ELF-1 (cell line): ENCODE data around the gene SOX6.
"Not testable (repeated sequence)": the region's sequence is repeated elsewhere in the genome, so short reads cannot be mapped to it uniquely, and the experiment has no call there.

Source experiments
- DNase-seq: peaks from one replicate; pipeline ENCODE4 v3.0.0-alpha.2; 2016; ENCODE audit warnings: low read depth, low spot score

The SOX6 gene

GRCh38 chr11:15936011-15936410, 420.3 kb downstream of the SOX6 start:
- DNase-seq = no peak

- DNase-seq = no peak
These were observed 421.0 kb downstream of the SOX6 start for GRCh38 chr11:15935373-15935772.

GRCh38 chr11:15933886-15934625, 422.3 kb downstream of the SOX6 start:
- DNase-seq = no peak

GRCh38 chr11:15932417-15932816, 423.9 kb downstream of the SOX6 start:
- DNase-seq = no peak

- DNase-seq = no peak
These were observed 424.8 kb downstream of the SOX6 start for GRCh38 chr11:15931497-15931896.

DNA sequence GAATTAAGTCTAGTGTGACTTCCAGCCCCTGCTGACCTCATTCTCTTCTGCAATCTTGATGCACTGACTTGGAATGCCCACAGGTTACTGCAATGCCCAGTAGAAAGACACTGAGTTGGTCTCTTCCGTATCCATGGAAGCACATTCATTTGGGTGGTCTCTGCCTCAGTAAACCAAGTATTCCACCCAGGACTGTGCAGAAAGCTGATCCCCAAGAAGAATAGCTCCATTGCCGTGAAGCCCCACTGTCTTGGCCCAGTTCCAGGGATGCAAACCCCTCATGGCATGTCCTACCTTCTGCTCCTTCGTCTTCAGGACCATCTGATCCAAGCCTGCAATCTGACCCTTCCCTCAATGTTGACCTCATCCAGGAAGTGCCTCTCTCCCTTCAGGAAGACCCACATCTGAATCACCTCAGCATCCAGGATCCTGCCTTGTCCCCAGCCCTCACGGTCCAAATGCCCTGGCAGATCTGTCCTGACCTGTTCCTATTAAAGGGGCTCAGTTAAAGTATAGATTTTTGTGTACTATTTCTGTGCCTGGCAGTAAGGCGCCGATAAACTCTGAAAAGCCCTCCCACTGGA, 425.8 kb downstream of the SOX6 start:
- DNase-seq = no peak

DNA sequence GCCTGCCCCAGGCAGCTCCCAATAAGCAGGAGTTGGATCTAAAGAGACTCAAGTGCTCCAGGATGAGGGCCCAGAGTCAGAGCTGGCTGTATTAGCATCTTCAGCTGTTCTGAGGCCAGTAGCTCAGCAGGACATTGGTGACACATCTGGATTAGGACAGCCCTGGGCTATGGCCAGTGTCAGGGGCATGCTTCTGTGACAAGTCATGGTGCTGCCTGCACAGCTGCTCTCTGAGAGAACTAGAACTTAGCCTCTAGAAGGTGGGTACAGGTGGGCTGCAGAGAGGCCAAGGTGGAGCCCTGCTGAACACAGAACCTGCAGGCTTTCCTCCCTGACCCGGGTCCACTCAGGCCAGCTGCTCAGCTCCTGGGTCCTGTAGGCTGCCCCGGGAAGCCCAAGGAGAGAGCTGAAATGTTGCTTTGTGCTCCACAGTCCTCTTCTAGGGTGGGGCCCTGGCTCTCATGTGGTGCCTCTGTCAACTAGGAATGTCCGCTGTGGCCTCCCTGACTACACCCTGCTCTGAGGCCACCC, 426.9 kb downstream of the SOX6 start:
- DNase-seq = no peak

- DNase-seq = no peak
These were observed 428.5 kb downstream of the SOX6 start for GRCh38 chr11:15927864-15928217.

- DNase-seq = no peak
These were observed 429.0 kb downstream of the SOX6 start for GRCh38 chr11:15927196-15927863.

DNA sequence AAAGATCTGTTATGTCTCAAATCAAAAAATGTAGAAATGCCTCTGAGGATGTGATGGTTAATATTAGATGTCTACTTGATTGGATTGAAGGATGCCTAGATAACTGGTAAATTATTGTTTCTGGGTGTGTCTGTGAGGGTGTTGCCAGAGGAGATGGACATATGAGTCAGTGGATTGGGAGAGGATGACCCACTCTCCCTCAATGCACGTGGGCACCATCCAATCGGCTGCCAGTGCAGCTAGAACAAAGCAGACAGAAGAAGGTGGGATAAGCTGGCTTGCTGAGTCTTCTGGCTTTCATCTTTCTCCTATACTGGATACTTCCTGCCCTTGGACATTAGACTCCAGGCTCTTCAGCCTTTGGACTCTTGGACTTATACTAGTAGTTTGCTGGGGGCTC, 430.3 kb downstream of the SOX6 start:
- no peak for DNase-seq

GRCh38 chr11:15923183-15923582, 433.2 kb downstream of the SOX6 start:
- DNase-seq = no peak

DNA sequence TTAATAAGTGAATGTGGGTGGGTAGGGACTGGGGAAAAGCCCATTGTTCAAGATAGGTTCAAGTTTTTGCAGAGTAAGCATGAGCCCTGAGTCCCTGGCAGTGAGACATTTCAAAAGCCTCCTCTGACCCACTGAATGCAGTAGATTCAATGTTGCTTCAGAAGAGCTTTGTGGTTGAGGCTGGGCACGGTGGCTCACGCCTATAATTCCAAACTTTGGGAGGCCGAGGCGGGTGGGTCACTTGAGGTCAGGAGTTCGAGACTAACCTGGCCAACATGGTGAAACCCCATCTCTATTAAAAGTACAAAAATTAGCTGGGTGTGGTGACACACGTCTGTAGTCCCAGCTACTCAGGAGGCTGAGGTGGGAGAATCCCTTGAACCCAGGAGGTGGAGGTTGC, 433.6 kb downstream of the SOX6 start:
- not testable (repeated sequence) for DNase-seq

DNA sequence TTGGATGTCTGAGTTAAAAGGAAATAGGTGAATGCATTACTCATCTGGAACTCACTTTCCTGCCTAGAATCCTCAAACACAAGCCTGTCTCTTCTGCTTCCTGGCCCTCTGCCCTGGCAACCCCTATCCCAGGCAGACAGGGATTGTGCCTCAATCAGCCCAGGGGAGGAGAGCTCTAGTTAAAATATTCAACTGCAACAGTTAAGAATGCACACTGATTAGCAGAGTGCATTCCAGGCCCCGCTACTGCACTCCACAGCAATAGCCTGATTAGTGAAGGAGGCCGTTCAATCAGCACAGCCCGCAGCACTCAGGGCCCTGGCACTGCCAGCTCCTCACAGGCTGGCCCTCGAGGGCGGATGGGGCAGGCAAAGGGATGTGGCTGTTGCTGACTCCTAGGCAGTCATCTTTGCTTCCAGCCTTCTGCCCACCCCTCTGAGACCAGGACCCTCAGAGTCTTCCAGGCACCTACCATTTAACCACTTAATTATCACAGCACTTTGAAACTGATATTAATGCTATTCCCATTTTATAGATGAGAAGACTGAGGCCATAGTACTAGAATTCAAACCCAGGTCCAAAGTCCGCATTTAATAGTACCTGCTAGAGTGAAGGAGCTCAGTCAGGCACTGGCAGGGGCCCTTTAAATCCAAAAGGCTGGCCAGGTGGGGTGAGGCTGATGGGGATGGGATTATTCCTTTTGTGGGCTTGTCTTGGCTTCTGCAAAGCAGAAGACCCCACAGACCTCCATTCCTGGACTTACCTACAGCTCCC, 435.3 kb downstream of the SOX6 start:
- peak; percentile 48 for DNase-seq

- no peak for DNase-seq
These were observed 437.7 kb downstream of the SOX6 start for GRCh38 chr11:15918674-15919073.

- DNase-seq = no peak
These were observed 438.1 kb downstream of the SOX6 start for GRCh38 chr11:15918212-15918611.
